ENCODE data around the gene KIAA0319L.

KIAA0319L gene

DNA sequence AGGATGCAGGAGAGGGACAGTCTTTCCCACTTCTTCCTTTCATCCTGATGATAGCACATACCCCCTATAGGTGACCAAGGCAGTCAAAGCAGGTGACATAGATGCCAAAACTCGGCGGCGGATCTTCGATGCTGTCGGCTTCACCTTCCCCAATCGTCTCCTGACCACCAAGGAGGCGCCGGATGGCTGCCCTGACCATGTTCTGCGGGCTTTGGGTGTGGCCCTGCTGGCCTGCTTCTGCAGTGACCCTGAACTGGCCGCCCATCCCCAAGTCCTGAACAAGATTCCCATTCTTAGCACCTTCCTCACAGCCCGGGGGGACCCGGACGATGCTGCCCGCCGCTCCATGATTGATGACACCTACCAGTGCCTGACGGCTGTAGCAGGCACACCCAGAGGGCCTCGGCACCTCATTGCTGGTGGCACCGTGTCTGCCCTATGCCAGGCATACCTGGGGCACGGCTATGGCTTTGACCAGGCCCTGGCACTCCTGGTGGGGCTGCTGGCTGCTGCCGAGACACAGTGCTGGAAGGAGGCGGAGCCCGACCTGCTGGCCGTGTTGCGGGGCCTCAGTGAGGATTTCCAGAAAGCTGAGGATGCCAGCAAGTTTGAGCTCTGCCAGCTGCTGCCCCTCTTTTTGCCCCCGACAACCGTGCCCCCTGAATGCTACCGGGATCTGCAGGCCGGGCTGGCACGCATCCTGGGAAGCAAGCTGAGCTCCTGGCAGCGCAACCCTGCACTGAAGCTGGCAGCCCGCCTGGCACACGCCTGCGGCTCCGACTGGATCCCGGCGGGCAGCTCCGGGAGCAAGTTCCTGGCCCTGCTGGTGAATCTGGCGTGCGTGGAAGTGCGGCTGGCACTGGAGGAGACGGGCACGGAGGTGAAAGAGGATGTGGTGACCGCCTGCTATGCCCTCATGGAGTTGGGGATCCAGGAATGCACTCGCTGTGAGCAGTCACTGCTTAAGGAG lies 3.3 kb upstream of the KIAA0319L start:
- H3K4me1 ChIP-seq (ENCODE audit: control insufficient read depth in 1 of 2, insufficient read depth in 1 of 2, low read depth in 1 of 2, low read length in 1 of 2) = peaks cover 57 to 67% of the 10 kb centered on the region in 2 experiments
- H3K9me3 ChIP-seq = no peaks in the 10 kb centered on the region
- TF ChIP-seq, protein P1, sequence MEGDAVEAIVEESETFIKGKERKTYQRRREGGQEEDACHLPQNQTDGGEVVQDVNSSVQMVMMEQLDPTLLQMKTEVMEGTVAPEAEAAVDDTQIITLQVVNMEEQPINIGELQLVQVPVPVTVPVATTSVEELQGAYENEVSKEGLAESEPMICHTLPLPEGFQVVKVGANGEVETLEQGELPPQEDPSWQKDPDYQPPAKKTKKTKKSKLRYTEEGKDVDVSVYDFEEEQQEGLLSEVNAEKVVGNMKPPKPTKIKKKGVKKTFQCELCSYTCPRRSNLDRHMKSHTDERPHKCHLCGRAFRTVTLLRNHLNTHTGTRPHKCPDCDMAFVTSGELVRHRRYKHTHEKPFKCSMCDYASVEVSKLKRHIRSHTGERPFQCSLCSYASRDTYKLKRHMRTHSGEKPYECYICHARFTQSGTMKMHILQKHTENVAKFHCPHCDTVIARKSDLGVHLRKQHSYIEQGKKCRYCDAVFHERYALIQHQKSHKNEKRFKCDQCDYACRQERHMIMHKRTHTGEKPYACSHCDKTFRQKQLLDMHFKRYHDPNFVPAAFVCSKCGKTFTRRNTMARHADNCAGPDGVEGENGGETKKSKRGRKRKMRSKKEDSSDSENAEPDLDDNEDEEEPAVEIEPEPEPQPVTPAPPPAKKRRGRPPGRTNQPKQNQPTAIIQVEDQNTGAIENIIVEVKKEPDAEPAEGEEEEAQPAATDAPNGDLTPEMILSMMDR (IDR thresholded peaks at IDR 0.05) = no peak
- H3K36me3 ChIP-seq = no peaks in the 10 kb centered on the region
- H3K27me3 ChIP-seq = no peaks in the 10 kb centered on the region
- H3K27ac ChIP-seq = no peak overlapping the region
- no peak overlapping the region for H3K4me3 ChIP-seq (ENCODE audit: low read depth in 1 of 2, low read length in 1 of 2)

DNA sequence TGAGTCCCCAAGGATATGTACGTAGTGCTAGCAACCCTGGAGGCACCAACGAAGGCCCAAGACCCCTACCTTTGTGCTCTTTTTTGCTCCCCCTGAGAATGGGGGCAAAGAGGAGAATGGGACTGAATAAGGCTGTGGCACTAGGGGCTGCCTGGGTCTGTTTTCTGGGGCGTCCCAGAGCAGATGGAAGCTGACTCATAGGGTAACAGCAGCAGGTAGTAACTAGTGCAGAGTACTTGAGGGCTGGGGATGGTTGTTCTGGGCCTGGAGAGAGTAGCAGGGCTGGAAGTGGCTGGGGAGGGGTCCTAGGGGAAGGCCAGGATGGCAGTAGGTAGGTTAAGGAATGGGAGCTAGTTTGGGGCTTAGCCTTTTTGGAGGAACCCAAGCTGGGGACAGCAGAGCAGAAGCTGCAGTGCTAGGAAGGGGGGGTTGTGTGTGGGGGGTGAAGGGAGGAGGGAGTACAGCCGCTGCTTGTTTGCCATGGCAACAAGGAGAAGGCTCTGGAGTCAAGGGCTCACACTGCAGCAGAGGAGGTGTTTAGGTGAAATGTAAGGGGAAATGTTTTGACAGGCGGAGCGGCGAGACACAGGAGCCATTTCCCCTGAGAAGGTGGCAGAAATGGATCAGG lies 2.2 kb upstream of the KIAA0319L start:
- Histone ChIP-seq H3K9me3 (no peaks in the 10 kb centered on the region), H3K27ac (peak overlapping the region; percentile 56), H3K4me1 (ENCODE audit: control insufficient read depth in 1 of 2, insufficient read depth in 1 of 2, low read depth in 1 of 2, low read length in 1 of 2) (peaks cover 56 to 69% of the 10 kb centered on the region in 2 experiments)

DNA sequence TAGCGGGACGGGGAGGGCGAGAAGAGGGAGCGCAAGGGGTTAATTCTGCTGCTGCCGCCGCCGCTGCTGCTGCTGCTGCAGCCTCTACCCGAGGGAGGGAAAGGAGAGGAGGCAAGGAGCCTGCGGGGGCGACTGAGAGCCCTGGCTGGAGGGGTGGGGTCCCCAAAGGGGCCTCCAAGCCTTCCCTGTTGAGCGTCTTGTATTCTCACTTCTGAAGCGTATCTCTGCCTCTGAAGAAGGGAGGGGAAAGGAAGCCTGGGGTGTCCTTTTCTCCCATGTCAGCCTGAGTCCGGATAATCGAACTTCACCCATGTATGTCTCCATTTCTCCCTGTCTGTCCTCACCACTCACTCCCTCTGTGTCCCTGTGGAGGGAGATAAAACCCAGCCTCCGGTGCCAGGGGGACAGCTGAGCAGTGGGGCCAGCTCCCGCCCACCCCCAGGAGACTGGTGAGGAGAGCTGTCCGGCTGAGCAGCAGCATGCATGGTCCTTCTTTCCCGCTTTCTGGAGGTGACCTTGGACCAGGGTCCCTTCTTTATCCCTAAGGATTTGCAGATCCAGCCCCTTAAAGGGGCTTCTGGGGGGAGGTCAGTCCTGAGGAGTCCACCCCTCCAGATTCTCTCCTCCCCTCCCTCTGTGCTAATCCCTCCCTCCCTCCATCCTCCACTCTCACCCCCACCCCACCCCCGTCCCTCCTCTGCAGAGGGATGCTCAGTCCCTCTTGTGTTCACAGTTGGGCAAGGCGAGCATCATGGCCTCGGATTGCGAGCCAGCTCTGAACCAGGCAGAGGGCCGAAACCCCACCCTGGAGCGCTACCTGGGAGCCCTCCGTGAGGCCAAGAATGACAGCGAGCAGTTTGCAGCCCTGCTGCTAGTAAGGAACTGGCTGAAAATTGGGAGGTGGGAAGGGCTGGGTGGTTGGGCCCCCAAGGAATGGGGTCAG lies 1.4 kb upstream of the KIAA0319L start:
- peak overlapping the region; percentile 97 for H3K27ac ChIP-seq
- peaks cover 4% of the 10 kb centered on the region for H3K36me3 ChIP-seq
- H3K27me3 ChIP-seq = no peaks in the 10 kb centered on the region
- peak overlapping the region; percentile 84 to 96 for H3K4me3 ChIP-seq (ENCODE audit: low read depth in 1 of 2, low read length in 1 of 2)
- H3K4me1 ChIP-seq (ENCODE audit: control insufficient read depth in 1 of 2, insufficient read depth in 1 of 2, low read depth in 1 of 2, low read length in 1 of 2) = peaks cover 50 to 61% of the 10 kb centered on the region in 2 experiments
- no peaks in the 10 kb centered on the region for H3K9me3 ChIP-seq
- TF ChIP-seq, protein P1 (IDR thresholded peaks at IDR 0.05) = no peak

More for the DNA sequence above, 2.2 kb upstream of the KIAA0319L start:
- Histone ChIP-seq H3K36me3 (no peaks in the 10 kb centered on the region), H3K4me3 (ENCODE audit: low read depth in 1 of 2, low read length in 1 of 2) (no peak overlapping the region), H3K27me3 (no peaks in the 10 kb centered on the region)
- TF ChIP-seq, protein P1 (IDR thresholded peaks at IDR 0.05) = no peak

DNA sequence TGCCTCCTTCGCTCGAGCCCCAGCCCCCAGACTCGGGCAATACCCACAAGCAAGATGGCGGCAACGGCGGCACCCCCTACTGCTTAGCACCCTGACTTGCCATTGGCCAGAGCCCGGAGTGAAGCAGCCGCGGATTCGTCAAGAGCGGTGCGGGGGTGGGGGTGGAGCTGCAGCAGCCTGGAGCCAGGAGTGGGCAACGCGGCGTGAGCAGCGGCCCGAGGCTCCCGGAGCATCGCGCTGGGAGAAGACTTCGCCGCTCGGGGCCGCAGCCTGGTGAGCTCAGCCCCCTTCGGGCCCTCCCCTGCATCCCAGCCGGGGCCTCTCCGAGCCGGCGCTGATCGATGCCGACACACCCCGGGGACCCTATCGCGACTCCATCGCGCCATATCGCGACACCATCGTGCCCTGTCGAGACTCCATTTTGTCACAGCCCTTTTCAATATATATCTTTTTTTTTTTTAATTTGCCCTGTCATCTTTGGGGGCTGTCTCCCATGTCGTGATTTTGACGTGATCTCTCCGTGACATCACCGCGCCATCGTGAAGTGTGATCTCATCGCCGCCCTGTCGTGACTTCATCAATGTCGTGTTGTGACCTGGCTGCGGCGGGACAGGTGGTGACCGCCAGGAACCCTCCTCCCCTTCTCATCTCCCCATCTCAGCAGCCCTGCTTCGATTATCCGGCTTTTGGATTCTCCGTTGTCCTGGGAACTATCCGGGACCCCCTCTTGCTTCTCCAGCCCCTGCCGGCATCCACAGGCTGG lies 589 bp upstream of the KIAA0319L start, which contains the start of gene NCDN:
TSS of gene NCDN (plus strand) at position 189 of the 763 bp plus-strand sequence. CDS start at position 581, 392 bp downstream.
- Histone ChIP-seq H3K36me3 (peaks cover 9% of the 10 kb centered on the region), H3K4me1 (ENCODE audit: control insufficient read depth in 1 of 2, insufficient read depth in 1 of 2, low read depth in 1 of 2, low read length in 1 of 2) (peaks cover 43 to 52% of the 10 kb centered on the region in 2 experiments)
- TF ChIP-seq, protein P1 (IDR thresholded peaks at IDR 0.05) = peak; percentile 20

More for the DNA sequence above, 589 bp upstream of the KIAA0319L start, which contains the start of gene NCDN:
- peak within 1 kb of the TSS; percentile 97 for H3K27ac ChIP-seq
- no peaks in the 10 kb centered on the region for H3K9me3 ChIP-seq
- H3K4me3 ChIP-seq (ENCODE audit: low read depth in 1 of 2, low read length in 1 of 2) = peak within 1 kb of the TSS; percentile 84 to 96
- no peaks in the 10 kb centered on the region for H3K27me3 ChIP-seq

Measured in neutrophil (primary cell).